Stimulated activated CD8-positive, alpha-beta memory T cell treated with anti-CD3 and anti-CD28 coated beads, Interleukin-4, amount 100 ng/mL, for 1 hour (primary cell): ENCODE data around the gene ADAMTS8.
"Not testable (repeated sequence)": the region's sequence is repeated elsewhere in the genome, so short reads cannot be mapped to it uniquely, and the experiment has no call there.

Experiments
- DNase-seq, 2 donors: peaks; one replicate each; pipeline ENCODE4 v3.0.0-alpha.2; 2020; ENCODE audit warnings: low read depth in 2 of 2, low spot score in 1 of 2

The ADAMTS8 gene

GRCh38 chr11:130439160-130439519 is 10.7 kb upstream of the ADAMTS8 start:
- no peak for DNase-seq

DNA sequence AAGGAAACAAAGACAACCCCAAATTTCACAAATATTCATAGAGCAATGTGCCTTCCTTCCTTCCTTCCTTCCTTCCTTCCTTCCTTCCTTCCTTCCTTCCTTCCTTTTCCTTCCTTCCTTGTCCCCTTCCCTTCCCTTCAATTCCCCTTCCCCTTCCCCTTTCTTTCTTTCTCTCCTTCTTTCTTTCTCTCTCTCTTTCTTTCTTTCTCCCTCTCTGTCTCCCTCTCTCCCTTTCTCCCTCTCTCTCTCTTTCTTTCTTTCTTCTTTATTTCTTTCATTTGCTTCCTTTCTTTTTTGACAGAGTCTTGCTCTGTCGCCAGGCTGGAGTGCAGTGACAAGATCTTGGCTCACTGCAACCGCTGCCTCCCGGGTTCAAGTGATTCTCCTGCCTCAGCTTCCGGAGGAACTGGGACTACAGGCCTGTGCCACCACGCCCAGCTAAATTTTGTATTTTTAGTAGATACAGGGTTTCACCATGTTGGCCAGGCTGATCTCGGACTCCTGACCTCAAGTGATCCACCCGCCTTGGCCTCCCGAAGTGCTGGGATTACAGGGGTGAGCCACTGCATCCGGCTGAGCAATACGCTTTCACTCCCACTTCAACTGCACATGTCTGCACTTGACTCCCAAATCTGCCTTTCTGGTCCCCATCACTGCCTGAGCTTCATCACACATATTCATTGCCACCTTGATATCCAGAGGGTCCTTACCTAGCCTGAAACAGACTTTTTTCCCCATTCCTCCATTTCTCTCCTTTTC is 10.2 kb upstream of the ADAMTS8 start:
- DNase-seq = not testable (repeated sequence)

DNA sequence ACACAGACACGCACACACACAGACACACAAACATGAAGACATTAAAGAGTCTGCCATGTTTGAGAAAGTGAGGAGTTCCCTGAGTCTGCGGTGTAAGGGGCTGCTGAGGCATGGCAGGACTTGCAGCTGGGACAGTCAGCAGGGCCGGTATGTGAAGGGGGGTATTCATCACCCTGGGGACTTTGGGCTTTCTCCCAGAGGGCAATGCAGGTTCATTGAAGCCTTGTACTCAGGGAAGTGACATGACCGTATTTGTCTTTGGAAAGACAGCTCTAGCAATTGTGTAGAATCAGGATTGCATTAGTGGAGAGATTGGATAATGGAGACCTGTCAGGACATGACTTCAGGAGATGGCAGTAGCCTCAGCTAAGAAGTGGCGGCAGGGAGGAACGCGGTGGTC is 9.4 kb upstream of the ADAMTS8 start:
- DNase-seq = no peak

- no peak for DNase-seq
These were observed 7.8 kb upstream of the ADAMTS8 start for GRCh38 chr11:130436171-130436570.

DNA sequence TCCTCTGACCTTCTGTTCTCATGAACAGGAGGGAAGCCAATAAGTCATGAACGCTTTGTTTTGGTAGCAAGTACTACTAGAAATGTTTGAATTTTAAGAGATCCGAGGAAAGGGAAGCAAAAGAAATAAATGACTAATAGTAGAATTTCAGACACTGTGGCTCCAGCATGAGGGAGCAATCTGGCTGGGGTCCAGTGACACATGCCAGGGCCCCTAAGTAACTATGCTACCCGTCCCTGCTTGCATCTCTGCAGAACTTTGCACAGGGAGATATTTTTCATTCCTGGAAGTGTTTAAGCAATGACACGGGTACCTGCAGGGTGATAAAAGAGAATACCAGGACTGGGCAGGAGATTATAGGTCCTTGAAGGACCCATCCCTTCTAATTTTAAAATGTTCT is 7.3 kb upstream of the ADAMTS8 start:
- DNase-seq = no peak

DNA sequence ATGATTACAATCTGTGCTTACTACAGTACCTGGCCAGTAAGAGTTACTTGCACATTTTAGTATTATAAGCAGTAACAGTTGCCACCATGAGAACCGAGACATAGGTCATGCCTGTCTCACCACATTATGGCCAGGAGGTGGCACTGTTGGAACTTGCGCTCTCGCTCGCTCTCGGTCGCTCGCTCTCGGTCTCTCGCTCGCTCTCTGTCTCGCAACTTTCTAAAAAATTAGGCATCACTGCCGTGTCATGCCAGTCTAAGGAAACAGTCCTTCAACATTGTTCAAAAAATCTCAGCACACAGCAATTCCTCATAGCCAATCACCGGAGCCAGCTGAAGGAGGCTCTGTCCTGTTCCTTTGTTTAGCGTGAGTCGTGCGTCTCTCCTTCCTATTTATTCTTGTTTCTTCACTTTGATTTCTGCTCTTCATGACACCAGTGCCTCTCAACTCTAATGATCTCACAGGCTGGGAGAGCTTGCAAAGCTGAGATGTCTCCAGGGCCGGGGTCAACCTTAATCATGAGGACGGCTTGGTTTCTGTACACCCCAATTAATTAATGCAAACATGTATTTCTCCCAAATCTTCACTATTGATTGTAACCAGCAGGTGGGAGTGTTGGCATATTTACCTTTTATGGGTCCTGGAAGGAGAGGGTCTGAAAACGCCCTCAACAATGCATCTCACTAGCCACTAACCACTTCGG is 6.3 kb upstream of the ADAMTS8 start:
- DNase-seq = peak; percentile 32 to 38

DNA sequence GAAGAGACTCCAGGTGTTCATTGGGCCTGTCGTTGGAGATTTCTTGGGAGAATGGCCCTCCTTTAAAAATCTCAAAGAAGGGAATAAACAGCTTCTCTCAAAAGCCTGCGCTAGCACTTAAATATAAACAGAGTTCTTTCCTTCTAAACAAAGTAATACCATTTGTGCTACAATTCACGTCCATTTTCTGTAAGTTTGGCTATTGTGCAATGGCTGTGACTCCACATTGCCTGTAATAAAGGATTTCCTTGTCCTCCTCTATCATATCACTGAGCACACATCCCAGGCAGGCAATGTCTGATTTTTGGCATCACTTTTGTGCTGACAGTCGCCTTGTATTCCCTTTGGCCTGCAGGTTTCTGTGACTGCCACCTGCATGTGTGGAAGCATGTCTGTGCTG is 4.9 kb upstream of the ADAMTS8 start:
- no peak for DNase-seq

DNA sequence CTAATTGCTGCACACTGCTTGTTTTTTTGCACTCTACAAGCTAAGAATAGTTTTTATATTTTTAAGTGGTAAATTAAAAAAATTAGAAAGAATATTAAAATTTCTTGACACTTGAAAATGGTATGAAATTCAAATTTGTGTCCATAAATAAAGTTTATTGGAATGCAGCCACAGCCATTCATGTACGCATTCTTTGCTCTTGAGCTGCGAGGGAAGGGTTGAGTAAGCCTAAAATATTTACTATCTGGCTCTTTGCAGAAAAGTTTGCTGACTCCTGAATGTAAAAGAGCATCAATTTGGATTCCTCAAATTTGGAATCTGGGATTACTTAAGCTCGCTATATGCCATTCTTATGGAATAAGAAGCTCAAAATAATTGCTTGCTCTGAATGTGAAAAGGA is 3.4 kb upstream of the ADAMTS8 start:
- no peak for DNase-seq

- peak; percentile 19 to 45 for DNase-seq
These were observed 2.9 kb upstream of the ADAMTS8 start for GRCh38 chr11:130431331-130431773.

GRCh38 chr11:130429983-130430382 is 1.6 kb upstream of the ADAMTS8 start:
- DNase-seq = no peak

DNA sequence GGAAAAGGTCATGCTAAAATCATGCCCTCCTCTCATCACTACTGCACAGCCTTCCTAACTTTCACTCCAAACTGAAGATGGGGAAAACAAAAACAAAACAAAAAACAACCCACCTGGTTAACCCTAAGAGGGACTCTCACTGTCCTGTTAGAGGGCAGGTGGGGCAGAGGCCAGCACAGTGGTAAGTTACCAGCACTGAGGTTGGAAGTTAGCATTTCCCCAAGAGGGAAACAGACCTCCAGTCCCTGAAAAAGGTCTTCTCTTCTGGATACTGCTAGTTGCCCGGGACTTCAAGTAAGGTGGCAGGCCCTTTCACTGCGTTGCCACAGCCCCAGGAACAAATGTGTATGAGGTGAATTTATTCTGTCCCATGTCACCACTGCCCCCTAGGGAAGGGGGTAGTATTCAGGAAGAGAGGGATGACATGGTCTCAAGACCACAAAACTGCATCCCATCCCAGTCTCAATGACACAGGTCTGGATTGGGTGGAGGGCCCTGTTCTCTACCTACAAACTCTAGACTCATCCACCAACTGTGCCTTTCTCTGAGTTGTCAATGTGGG is 792 bp upstream of the ADAMTS8 start:
- no peak for DNase-seq

- DNase-seq = no peak
These were observed 661 bp downstream of the ADAMTS8 start for GRCh38 chr11:130427581-130428315.

DNA sequence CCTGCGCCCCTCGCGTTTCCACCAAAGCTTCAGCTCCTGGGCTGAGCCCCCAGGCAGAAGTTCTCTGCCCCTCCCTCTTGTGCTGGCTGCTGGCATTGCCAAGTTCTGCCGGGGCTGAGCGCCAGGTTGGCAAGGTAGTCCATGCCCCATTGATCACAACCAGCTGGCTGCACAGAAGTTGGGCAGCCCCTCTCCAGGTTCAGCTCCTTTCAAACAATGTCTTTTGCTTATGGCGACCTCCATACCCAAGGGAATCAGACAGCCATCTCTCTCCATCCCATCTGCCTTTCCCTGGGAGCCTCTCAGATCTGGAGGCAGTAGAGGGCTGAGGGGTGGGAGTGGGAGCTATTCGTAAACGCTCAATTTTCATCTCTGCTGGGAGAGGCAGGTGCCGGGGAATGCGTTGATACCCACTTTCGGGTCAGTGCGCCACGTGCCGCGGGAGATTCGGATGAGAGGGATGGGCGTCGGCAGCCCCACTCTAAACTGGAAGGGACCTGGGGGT is 1.5 kb downstream of the ADAMTS8 start:
- no peak for DNase-seq

DNA sequence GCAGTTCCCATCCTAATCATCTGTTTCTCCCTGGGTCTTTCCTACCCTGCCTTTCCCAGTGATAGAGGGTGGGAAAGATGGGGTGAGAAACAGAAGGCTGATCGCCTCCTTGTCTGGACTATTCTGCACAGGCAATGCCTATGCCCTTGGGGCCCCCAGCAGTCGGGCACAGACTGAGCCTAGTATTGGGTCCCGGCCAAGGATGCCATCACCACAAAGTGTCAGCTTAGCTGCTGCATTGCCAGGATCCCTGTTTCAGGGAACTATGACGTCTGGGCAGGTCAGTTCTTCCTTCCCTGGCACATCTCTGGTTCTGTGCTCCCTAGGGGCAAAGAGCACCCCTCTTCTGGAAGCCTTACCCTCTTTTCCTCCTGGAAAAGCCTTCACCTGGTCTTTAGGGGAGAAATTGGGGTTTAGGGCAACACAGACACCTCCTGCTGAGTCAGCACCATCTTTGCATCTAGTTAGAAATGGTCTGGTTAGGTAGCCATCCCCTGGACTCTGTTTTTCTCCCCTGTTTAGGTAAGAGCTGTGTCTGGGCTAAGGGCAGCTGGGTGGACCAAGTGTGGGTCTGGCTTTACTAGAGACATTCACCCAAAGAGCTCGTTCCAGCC is 2.1 kb downstream of the ADAMTS8 start:
- DNase-seq = no peak

DNA sequence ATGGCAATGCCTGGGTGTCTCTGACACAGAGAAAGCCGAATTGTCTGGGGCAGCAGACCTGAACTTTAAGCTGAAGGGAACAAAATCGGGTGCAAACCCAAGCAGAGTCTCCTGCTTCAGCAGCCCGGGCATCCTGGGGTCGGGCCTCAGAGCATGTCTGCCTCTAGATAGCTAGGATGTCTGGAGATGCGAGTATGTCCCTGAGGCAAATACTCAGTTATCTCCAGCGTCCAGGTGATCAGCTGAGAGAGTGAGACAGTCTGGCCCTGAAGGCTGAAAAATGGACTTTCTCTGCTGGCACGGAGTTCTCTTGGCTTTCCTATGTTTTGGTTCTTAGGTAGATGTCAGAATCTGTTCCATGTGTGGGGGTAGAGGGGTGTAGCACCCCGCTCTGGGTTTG is 3.3 kb downstream of the ADAMTS8 start:
- no peak for DNase-seq

- no peak for DNase-seq
These were observed 3.7 kb downstream of the ADAMTS8 start for GRCh38 chr11:130424613-130425140.

DNA sequence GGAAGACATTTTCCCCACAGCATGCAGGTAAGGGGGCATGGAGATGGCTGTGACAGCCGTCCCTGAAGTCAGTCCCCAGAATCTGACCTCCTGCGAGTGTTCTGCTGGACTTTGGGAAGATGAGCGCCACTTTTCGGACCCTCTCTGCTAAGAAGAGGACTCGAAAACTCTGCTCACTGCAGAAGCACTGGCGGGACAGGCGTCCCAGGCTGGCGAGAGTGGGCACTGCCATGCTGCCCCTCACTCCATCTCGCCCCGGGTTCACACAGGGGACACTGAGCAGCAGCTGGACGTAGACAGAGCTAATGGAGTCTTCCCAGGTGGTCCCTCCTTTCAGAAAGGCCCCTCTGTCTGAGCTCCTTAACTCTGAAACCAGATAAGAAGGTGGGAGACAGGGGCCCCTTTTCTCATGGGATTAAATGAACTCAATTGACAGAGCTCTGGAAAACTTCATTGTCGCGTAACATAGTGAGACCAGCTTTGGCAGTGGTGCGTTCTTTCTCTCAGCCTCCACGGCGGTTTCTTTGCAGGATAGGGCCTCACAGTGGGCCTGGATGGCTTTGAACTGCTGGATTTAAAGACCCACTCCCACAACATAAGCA is 4.8 kb downstream of the ADAMTS8 start:
- no peak for DNase-seq

DNA sequence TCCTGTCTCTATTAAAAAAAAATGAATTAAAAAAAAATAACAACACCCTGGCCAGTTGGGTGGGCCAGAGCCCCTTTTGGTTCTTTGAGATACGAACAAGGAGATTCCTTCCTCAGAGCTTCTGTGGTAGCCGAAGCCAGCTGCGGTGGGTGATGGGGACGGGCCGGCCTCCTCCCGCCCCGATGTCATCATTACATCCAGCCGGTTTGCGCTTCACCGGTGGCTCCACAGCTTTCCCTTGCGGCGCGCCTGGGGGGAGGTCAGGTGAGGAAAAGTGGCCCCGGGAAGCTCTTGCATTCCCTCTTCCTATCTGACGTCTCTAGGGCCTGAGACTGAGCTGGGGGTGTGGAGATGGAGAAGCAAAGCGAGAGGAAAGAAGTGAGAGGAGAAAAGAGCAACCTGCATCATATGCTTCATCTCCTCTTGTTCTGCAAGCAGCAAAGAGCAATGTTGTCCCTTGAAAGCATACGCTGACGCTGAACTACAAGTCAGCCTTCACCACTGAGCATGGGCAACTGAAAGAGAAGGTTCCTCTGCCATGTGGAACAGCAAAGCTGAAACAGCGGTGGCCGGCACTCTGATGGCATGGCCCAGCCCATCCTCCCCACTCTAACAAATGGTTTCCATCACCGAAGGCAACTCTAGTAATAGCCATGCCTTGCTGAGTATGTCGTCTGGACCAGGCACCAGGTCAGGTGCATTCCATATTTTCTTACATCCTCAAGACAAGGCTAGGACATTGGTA is 6.0 kb downstream of the ADAMTS8 start:
- no peak for DNase-seq

- DNase-seq = no peak
These were observed 6.7 kb downstream of the ADAMTS8 start for GRCh38 chr11:130421697-130422096.

GRCh38 chr11:130421199-130421585 is 7.2 kb downstream of the ADAMTS8 start:
- DNase-seq = no peak
